Measurements from ENCODE around the gene SNAPC4.

- no peak for TF ChIP-seq POLR2A (IDR thresholded peaks at IDR 0.05)
- no peak for TF ChIP-seq POLR2AphosphoS5 (IDR thresholded peaks at IDR 0.05)
- no peak for TF ChIP-seq CTCF (IDR thresholded peaks at IDR 0.05)
Measured at GRCh38 chr9:136407911-136408310, 7.9 kb upstream of the SNAPC4 start.

Data from sigmoid colon (tissue), 4 donors.